ENCODE measurements around the gene NMT2. TPM values are rescaled to one million over a fixed set of nuclear protein-coding genes. Genes with fewer than 3 reads are reported as not detected.

The NMT2 gene
- total RNA-seq, 2 donors from 2014 or later = 18.4 to 35.6 TPM

GRCh38 chr10:15196021-15196834 is 27.7 kb upstream of the NMT2 start:
- Mint-ChIP-seq H3K27ac (peak overlapping the region; percentile 61), H3K9me3 (no peaks in the 10 kb centered on the region), H3K27me3 (no peaks in the 10 kb centered on the region), H3K4me1 (peaks cover 27% of the 10 kb centered on the region), H3K4me3 (peak overlapping the region; percentile 55), H3K36me3 (ENCODE audit: low read depth) (no peaks in the 10 kb centered on the region)
- ATAC-seq (replicated peaks) = peak; percentile 28

- H3K4me3 Mint-ChIP-seq = peak overlapping the region; percentile 39
- H3K4me1 Mint-ChIP-seq = peaks cover 27% of the 10 kb centered on the region
- H3K9me3 Mint-ChIP-seq = peaks cover 3% of the 10 kb centered on the region
- H3K27me3 Mint-ChIP-seq = no peaks in the 10 kb centered on the region
- ATAC-seq (replicated peaks) = no peak
- H3K36me3 Mint-ChIP-seq (ENCODE audit: low read depth) = no peaks in the 10 kb centered on the region
- peak overlapping the region; percentile 58 for H3K27ac Mint-ChIP-seq
Observed at GRCh38 chr10:15189133-15189885, 20.8 kb upstream of the NMT2 start.

GRCh38 chr10:15188603-15189002 is 20.1 kb upstream of the NMT2 start:
- peak; percentile 73 for ATAC-seq (replicated peaks)
- H3K4me1 Mint-ChIP-seq = peaks cover 25% of the 10 kb centered on the region
- H3K27ac Mint-ChIP-seq = peak overlapping the region; percentile 58
- no peaks in the 10 kb centered on the region for H3K36me3 Mint-ChIP-seq (ENCODE audit: low read depth)
- H3K4me3 Mint-ChIP-seq = peak overlapping the region; percentile 39
- peaks cover 3% of the 10 kb centered on the region for H3K9me3 Mint-ChIP-seq
- no peaks in the 10 kb centered on the region for H3K27me3 Mint-ChIP-seq

DNA sequence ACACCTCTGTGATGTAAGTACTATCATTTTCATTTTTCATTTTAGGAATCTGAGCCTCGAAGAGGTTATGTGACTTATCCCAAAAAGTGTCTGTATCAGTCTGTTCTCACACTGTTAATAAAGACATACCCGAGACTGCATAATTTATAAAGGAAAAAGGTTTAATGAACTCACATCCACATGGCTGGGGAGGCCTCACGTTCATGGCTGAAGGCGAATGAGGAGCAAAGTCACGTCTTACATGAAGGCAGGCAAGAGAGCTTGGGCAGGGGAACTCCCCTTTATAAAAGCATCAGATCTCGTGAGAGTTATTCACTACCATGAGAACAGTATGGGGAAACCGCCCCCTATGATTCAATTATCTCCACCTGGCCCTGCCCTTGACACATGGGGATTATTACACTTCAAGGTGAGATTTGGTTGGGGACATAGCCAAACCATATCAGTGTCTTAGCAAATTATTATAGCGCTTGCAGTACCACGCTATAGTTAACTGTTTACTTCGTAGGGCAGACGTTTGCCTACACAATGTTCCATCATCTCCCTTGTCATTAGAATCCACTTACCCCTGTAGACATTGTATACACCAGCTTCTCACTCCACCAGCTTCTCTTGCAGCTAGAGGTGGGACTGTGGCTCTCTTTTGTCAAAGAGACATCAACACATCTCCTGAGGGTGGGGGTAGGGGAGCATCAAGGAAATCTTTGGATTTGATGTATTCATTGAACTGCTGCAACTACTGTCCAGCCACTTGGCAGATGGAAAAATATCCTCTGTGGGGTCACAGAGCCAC is 15.4 kb upstream of the NMT2 start:
- H3K27ac Mint-ChIP-seq = no peak overlapping the region
- no peaks in the 10 kb centered on the region for H3K36me3 Mint-ChIP-seq (ENCODE audit: low read depth)
- peaks cover 3% of the 10 kb centered on the region for H3K9me3 Mint-ChIP-seq
- H3K4me3 Mint-ChIP-seq = no peak overlapping the region
- ATAC-seq (replicated peaks) = no peak
- H3K4me1 Mint-ChIP-seq = peaks cover 30% of the 10 kb centered on the region
- H3K27me3 Mint-ChIP-seq = no peaks in the 10 kb centered on the region

DNA sequence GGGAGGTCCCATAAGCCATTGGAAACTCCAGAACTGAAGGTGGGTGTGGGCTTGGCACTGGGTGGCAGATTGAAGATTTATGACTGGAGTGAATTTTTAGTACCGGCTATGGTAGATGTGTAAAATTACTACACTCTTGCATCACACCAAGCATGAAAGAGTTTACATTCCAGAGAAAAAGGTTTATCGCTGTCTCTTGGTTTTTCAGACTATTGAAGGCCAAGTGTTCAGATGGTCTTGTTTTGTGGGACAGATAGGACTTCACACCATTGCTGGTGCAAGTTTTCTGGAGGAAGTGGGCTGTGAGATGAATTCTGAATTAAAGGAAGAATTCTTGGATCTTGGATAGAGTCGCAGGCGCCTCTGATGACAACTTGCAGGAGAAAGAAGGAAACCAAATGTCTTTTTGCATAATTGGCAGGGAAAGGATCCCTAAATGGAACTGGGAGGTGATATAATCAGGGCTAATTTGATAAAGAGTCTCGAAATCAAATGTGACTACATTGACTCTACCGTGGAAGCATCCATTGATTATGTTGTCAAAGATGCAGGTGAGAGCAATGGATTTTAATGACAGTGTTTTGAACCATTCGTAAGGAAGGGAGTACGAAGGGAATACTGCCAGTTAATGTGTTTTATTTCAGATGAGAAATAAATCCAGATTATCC is 14.2 kb upstream of the NMT2 start:
- Mint-ChIP-seq H3K4me1 (peaks cover 26% of the 10 kb centered on the region), H3K36me3 (ENCODE audit: low read depth) (no peaks in the 10 kb centered on the region)

DNA sequence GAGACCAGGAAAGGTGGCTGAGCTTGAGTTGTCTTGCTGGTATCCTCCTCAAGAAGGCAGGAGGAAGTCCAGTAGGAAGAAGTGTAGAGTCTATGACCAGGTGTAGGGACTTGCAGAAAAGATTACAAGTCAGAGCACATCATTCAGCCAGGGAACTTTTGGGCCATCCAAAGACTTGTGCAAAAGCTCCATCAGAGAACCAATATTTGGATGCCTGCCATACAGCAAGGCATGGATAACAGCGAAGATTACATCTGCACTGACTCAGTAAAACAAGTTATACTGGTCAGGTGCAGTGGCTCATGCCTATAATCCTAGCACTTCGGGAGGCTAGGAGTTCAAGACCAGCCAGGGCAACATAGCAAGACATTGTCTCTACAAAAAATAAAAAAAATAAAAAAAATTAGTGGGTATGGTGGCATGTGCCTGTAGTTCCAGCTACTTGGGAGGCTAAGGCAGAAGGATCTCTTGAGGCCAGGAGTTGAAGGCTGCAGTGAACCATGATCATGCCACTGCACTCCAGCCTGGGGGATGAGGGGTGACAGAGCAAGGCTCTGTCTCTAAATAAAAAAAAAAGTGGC is 13.2 kb upstream of the NMT2 start:
- no peak overlapping the region for H3K4me3 Mint-ChIP-seq
- H3K9me3 Mint-ChIP-seq = peaks cover 3% of the 10 kb centered on the region
- H3K4me1 Mint-ChIP-seq = peaks cover 23% of the 10 kb centered on the region
- no peaks in the 10 kb centered on the region for H3K36me3 Mint-ChIP-seq (ENCODE audit: low read depth)
- ATAC-seq (replicated peaks) = no peak
- no peak overlapping the region for H3K27ac Mint-ChIP-seq
- no peaks in the 10 kb centered on the region for H3K27me3 Mint-ChIP-seq

More for the DNA sequence above, 14.2 kb upstream of the NMT2 start:
- no peaks in the 10 kb centered on the region for H3K27me3 Mint-ChIP-seq
- no peak overlapping the region for H3K4me3 Mint-ChIP-seq
- no peak for ATAC-seq (replicated peaks)
- H3K27ac Mint-ChIP-seq = no peak overlapping the region
- peaks cover 3% of the 10 kb centered on the region for H3K9me3 Mint-ChIP-seq

DNA sequence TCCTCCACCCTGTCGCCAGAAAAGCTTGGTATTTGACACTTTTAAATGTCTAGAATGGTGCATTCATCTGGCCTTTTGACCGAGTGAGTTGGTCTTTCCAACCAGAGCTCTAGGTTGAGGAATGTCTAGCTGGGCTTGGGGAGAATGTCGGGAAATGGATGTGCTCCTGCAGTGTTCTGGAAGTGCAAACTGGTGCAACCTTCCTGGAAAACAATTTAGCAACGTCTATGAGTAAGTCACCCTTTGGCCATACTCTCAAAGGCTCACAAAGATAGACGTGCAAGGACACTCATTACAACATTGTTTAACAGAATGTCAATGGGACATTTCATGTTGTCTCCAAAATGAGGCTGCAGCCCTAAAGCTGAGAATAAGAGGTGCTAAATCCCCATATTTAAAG is 12.2 kb upstream of the NMT2 start:
- no peak overlapping the region for H3K4me3 Mint-ChIP-seq
- no peak for ATAC-seq (replicated peaks)
- no peaks in the 10 kb centered on the region for H3K36me3 Mint-ChIP-seq (ENCODE audit: low read depth)
- peaks cover 17% of the 10 kb centered on the region for H3K4me1 Mint-ChIP-seq
- no peaks in the 10 kb centered on the region for H3K9me3 Mint-ChIP-seq
- H3K27ac Mint-ChIP-seq = no peak overlapping the region
- H3K27me3 Mint-ChIP-seq = no peaks in the 10 kb centered on the region

- no peak overlapping the region for H3K4me3 Mint-ChIP-seq
- peaks cover 21% of the 10 kb centered on the region for H3K4me1 Mint-ChIP-seq
- no peaks in the 10 kb centered on the region for H3K9me3 Mint-ChIP-seq
- no peaks in the 10 kb centered on the region for H3K27me3 Mint-ChIP-seq
- H3K27ac Mint-ChIP-seq = no peak overlapping the region
- no peak for ATAC-seq (replicated peaks)
- H3K36me3 Mint-ChIP-seq (ENCODE audit: low read depth) = no peaks in the 10 kb centered on the region
Observed at GRCh38 chr10:15176269-15176668, 7.8 kb upstream of the NMT2 start.

- no peaks in the 10 kb centered on the region for H3K27me3 Mint-ChIP-seq
- H3K27ac Mint-ChIP-seq = no peak overlapping the region
- no peaks in the 10 kb centered on the region for H3K36me3 Mint-ChIP-seq (ENCODE audit: low read depth)
- peaks cover 21% of the 10 kb centered on the region for H3K4me1 Mint-ChIP-seq
- ATAC-seq (replicated peaks) = no peak
- no peak overlapping the region for H3K4me3 Mint-ChIP-seq
- H3K9me3 Mint-ChIP-seq = no peaks in the 10 kb centered on the region
Observed at GRCh38 chr10:15175587-15175986, 7.1 kb upstream of the NMT2 start.

DNA sequence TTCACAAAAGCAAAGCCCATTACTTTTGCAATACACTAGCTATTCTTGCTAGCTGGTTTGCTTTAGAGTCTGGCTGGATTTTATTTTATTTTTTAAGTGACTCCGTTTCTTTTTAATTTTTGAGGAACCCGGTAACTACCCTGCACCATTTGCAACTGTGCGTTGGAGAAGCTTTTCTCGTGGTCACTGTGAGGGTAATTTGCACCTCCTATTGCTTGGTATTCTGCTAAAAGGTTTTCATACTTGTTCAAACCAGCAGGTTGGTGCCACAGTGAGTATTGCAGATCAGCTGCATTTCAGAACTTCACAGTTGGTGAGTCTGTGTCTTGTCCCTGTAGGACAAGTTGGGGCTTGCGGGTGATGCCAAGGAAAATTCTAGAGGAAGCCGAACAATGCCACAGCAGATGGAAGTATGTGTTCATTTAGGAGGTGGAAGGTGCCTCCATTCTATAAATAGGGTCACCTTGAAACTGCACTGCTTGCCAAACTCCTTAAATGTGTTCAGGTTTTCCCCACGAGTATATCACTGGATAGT is 3.9 kb upstream of the NMT2 start:
- no peak for ATAC-seq (replicated peaks)
- Mint-ChIP-seq H3K9me3 (no peaks in the 10 kb centered on the region), H3K4me3 (no peak overlapping the region), H3K27ac (peak overlapping the region; percentile 14), H3K36me3 (ENCODE audit: low read depth) (peaks cover 4% of the 10 kb centered on the region), H3K27me3 (no peaks in the 10 kb centered on the region), H3K4me1 (peaks cover 34% of the 10 kb centered on the region)

DNA sequence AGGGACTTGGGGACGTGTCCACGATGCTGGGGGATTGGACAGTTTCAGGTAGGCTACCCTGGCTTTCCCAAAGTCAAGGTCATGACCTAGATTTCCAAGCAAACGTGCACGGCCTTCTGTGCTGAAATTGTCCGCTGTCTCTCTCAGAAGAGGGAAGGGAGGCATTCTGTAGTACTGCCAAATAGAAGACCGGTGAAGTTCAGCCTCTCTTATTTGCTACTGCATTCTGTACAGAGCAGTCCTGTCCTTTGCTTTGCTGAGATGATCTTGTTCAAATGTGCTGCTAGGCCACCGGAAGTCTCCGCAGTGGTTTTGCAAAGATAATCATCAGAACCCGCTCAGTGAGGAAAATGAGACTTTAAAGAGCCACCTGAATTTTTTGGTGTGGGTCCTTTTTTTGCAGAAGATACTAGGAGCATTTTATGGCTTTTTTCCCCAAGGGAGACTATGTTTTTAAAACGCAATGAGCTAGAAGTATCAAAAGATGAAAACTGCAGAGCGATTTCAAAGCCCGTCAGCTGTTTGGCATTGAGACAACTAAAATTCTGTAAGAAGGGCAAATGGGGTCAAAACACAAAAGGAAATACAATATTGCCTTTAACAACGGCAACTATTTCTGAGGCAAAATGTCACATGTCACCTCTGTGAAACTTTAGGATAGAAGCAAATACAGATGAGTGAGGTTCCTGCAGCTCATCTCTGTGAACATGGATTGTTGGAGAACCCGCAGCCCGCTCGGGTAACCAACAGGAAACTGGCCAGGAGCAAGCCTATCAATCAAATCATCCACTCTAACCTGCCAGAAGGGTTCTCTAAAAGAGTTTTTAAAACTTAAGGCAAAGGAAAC is 1.3 kb upstream of the NMT2 start:
- ATAC-seq (replicated peaks) = peak; percentile 8
- Mint-ChIP-seq H3K4me1 (peaks cover 47% of the 10 kb centered on the region), H3K27me3 (no peaks in the 10 kb centered on the region), H3K27ac (peak overlapping the region; percentile 83), H3K9me3 (no peaks in the 10 kb centered on the region), H3K36me3 (ENCODE audit: low read depth) (peaks cover 6% of the 10 kb centered on the region), H3K4me3 (peak overlapping the region; percentile 100)

GRCh38 chr10:15168786-15169554 is 477 bp upstream of the NMT2 start:
- H3K36me3 Mint-ChIP-seq (ENCODE audit: low read depth) = peaks cover 6% of the 10 kb centered on the region
- ATAC-seq (replicated peaks) = peak; percentile 63
- peaks cover 47% of the 10 kb centered on the region for H3K4me1 Mint-ChIP-seq
- H3K27ac Mint-ChIP-seq = peak overlapping the region; percentile 99
- peak overlapping the region; percentile 100 for H3K4me3 Mint-ChIP-seq
- H3K27me3 Mint-ChIP-seq = no peaks in the 10 kb centered on the region
- H3K9me3 Mint-ChIP-seq = no peaks in the 10 kb centered on the region

Measured in activated T-helper 17 cell treated with anti-CD3 and anti-CD28 coated beads, Interleukin-2, amount 50 U/mL, for 72 hours (primary cell).